NB4 (cell line): ENCODE data around the gene SPDYE2.
"Not testable (repeated sequence)": the region's sequence is repeated elsewhere in the genome, so short reads cannot be mapped to it uniquely, and the experiment has no call there.

Experiments
- CTCF ChIP-seq: IDR thresholded peaks from one replicate; pipeline ENCODE4 v1.5.1; 2012; ENCODE audit warnings: low read depth, low read length
- MAX ChIP-seq: IDR thresholded peaks from 2 replicates; pipeline ENCODE4 v1.6.1; 2011; ENCODE audit warnings: low read depth, low read length
- MYC ChIP-seq: IDR thresholded peaks from 2 replicates; pipeline ENCODE4 v1.6.1; 2011; ENCODE audit warnings: low read depth, low read length
- POLR2A ChIP-seq: IDR thresholded peaks from 2 replicates; pipeline ENCODE4 v1.6.1; 2011; ENCODE audit warnings: mild to moderate bottlenecking; ENCODE audit not compliant: insufficient read length; ENCODE audit errors: extremely low read depth

DNA sequence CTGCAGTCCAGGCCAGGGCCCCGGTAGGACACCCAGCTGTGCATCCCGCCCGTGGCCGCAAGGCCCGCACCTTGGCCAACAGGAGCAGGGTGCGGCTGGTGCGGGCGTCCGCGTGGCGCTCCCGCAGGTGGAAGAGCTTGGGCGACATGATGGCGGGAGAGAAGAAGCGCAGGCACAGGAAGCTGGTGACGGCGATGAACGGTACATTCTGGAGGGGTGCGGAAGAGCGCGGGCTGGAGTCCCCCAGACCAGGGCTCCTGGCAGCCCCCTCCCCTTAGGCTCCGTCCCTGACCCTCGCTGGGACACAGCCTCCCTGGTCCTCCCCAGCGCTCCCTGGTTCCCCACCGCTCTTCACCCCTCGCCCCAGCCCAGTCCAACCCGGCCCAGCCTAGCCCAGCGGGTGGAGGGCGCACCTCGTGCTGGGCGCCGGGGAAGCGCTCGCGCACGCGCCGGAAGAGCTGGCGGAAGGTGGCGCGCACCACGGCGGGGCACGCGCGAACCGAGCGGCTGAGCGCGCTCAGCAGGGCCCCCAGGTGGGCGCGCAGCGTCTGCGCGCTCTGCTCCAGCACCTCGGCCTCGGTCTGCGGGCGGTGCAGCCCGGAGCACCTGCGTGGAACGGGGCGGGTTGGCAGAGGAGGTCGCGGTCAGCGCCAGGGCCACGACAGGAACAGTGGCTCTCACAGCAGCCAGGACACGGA, 42.8 kb downstream of the SPDYE2 start:
- TF ChIP-seq CTCF, MAX, POLR2A, MYC: not testable (repeated sequence)
